ENCODE results near the gene LRRC37A.
"Not testable (repeated sequence)": the region's sequence is repeated elsewhere in the genome, so short reads cannot be mapped to it uniquely, and the experiment has no call there.

DNA sequence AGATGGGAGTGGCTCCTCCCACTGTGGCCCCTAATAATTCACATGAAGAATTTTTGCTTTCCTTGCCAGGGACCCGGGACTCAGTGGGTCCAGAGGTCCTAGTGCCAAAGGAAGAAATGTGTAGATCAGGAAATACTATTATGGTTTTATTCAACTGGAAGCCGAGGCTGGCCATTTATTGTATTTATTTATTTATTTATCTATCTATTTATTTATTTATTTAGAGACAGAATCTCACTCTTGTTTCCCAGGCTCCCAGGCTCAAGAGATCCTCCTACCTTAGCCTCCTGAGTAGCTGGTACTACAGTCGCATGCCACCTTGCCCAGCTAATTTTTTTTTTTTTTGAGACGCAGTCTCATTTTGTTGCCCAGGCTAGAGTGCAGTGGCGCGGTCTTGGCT lies 40.7 kb upstream of the LRRC37A start:
- not testable (repeated sequence) for TF ChIP-seq CEBPB (IDR thresholded peaks at IDR 0.05; ENCODE audit: low read depth); POLR2AphosphoS5 (IDR thresholded peaks at IDR 0.05; ENCODE audit: low read depth, low read length); ZFX (IDR thresholded peaks at IDR 0.05)

All from HCT116 (cell line).